Left lung (tissue), 10 donors: ENCODE results near the gene CCNL2. TPM values are rescaled to one million over a fixed set of nuclear protein-coding genes. Genes with fewer than 3 reads are reported as not detected.
A peak's percentile ranks its signal among the peaks of the same experiment; 100 is the strongest.

Experiments used
- ATAC-seq: fragments of 200-7000 bp; cut with Tn5 transposase; one replicate; pipeline ENCODE4 v1.9.1; 2020; ENCODE audit warnings: moderate library complexity
- DNase-seq, 4 donors: peaks; one replicate each; pipeline ENCODE4 v3.0.0-alpha.2; 2013 to 2020
- H3K27ac ChIP-seq, 2 donors: fragments of 200-600 bp; sonication (generic) in 1 of 2; one replicate each; pipeline versions ENCODE4 v1.5.0 to v1.8.0; 2020 to 2021
- H3K27me3 ChIP-seq, 2 donors: fragments of 200-600 bp; sonication (generic) in 1 of 2; one replicate each; pipeline versions ENCODE4 v1.5.0 to v1.8.0; 2020 to 2021
- H3K36me3 ChIP-seq, 2 donors: fragments of 200-600 bp; sonication (generic) in 1 of 2; one replicate each; pipeline versions ENCODE4 v1.5.0 to v1.8.0; 2020 to 2021
- H3K4me1 ChIP-seq, 2 donors: fragments of 200-600 bp; one replicate each; pipeline ENCODE4 v1.8.0; 2021
- H3K4me3 ChIP-seq, 2 donors: fragments of 200-600 bp; sonication (generic) in 1 of 2; one replicate each; pipeline versions ENCODE4 v1.5.0 to v1.8.0; 2020 to 2021; ENCODE audit warnings: mild to moderate bottlenecking in 1 of 2
- H3K9me3 ChIP-seq, 2 donors: fragments of 200-600 bp; sonication (generic) in 1 of 2; one replicate each; pipeline versions ENCODE4 v1.5.0 to v1.8.0; 2020 to 2021
- CTCF ChIP-seq, 2 donors: fragments of 200-600 bp; sonication (generic) in 1 of 2; IDR thresholded peaks; one replicate each; pipeline versions ENCODE4 v1.5.0 to v1.8.0; 2021; ENCODE audit warnings: antibody characterized with exemption in 2 of 2
- intact Hi-C, 2 donors: fragments of 100-400 bp; cut with DNase I; formaldehyde crosslinking; loops; one replicate each; pipeline versions ENCODE4 v1.11.2 to v1.14.2; 2022
- polyA plus RNA-seq, 6 donors: library from polyadenylated mRNA; unstranded; fragments of 120-200 nt; gene quantifications; one replicate each; pipeline ENCODE4 v1.2.1, GENCODE V29; 2013; ENCODE audit not compliant: insufficient read length in 6 of 6
- total RNA-seq, 2 donors: library from RNA; stranded (reverse); fragmentation: NEBNext Ultra II Directional; extraction: Animal tissue kit (Norgen Biotek cat#: 25700); gene quantifications; one replicate each; pipeline ENCODE4 v1.2.1, GENCODE V29; 2021
- donor health status: DM: no; HTN: yes; CAD: no.
- donor health status: DM: no; HTN: no; CAD: no.

Gene CCNL2
- total and polyA plus RNA-seq, 8 donors, result 142 to 405 (median 310) TPM

GRCh38 chr1:1346501-1346890 lies 52.6 kb downstream of the CCNL2 start:
- ATAC-seq (no peak), DNase-seq (peak in 1 of 4 donors; percentile 65)
- intact Hi-C loops, result no loop called here
- Histone ChIP-seq H3K9me3 (no peaks in the 10 kb centered on the region), H3K27ac (no peak overlapping the region), H3K4me1 (peaks cover 21 to 53% of the 10 kb centered on the region in 2 donors), H3K36me3 (peaks cover 0 to 7% of the 10 kb centered on the region in 2 donors), H3K27me3 (peaks cover 0 to 2% of the 10 kb centered on the region in 2 donors), H3K4me3 (peak overlapping the region in 1 of 2 donors; percentile 63)
- TF ChIP-seq CTCF (IDR thresholded peaks at IDR 0.05), result no peak

- intact Hi-C loops, result no loop called here
- H3K27ac ChIP-seq, result peak overlapping the region; percentile 44 to 58
- H3K9me3 ChIP-seq, result no peaks in the 10 kb centered on the region
- peaks cover 0 to 12% of the 10 kb centered on the region in 2 donors for H3K36me3 ChIP-seq
- TF ChIP-seq CTCF (IDR thresholded peaks at IDR 0.05), result no peak
- no peaks in the 10 kb centered on the region for H3K27me3 ChIP-seq
- DNase-seq (peak in 1 of 4 donors; percentile 76), ATAC-seq (peak; percentile 4)
- peak overlapping the region in 1 of 2 donors; percentile 9 for H3K4me3 ChIP-seq
- peaks cover 21 to 51% of the 10 kb centered on the region in 2 donors for H3K4me1 ChIP-seq
Measured at GRCh38 chr1:1345860-1346500, 53.2 kb downstream of the CCNL2 start.

- DNase-seq (peak in 1 of 4 donors; percentile 82), ATAC-seq (peak; percentile 44)
- TF ChIP-seq CTCF (IDR thresholded peaks at IDR 0.05), result no peak
- peak overlapping the region; percentile 44 to 58 for H3K27ac ChIP-seq
- no peaks in the 10 kb centered on the region for H3K9me3 ChIP-seq
- peaks cover 0 to 15% of the 10 kb centered on the region in 2 donors for H3K36me3 ChIP-seq
- intact Hi-C loops, result no loop called here
- peak overlapping the region in 1 of 2 donors; percentile 9 for H3K4me3 ChIP-seq
- H3K4me1 ChIP-seq, result peaks cover 21 to 51% of the 10 kb centered on the region in 2 donors
- H3K27me3 ChIP-seq, result no peaks in the 10 kb centered on the region
Measured at GRCh38 chr1:1345384-1345783, 53.8 kb downstream of the CCNL2 start.

GRCh38 chr1:1344655-1345361 lies 54.3 kb downstream of the CCNL2 start:
- Histone ChIP-seq H3K9me3 (no peaks in the 10 kb centered on the region), H3K27me3 (no peaks in the 10 kb centered on the region), H3K27ac (peak overlapping the region; percentile 44 to 58), H3K36me3 (peaks cover 0 to 20% of the 10 kb centered on the region in 2 donors), H3K4me1 (peaks cover 21 to 51% of the 10 kb centered on the region in 2 donors), H3K4me3 (peak overlapping the region in 1 of 2 donors; percentile 9)
- intact Hi-C loops, result no loop called here
- peak in 1 of 2 donors; percentile 20 for TF ChIP-seq CTCF (IDR thresholded peaks at IDR 0.05)
- DNase-seq, result peak in 2 of 4 donors; percentile 71 to 87
- ATAC-seq, result peak; percentile 61

GRCh38 chr1:1343811-1344421 lies 55.2 kb downstream of the CCNL2 start:
- no peak for TF ChIP-seq CTCF (IDR thresholded peaks at IDR 0.05)
- DNase-seq (peak in 1 of 4 donors; percentile 73), ATAC-seq (no peak)
- Histone ChIP-seq H3K4me1 (peaks cover 21 to 51% of the 10 kb centered on the region in 2 donors), H3K4me3 (no peak overlapping the region), H3K9me3 (no peaks in the 10 kb centered on the region), H3K27me3 (no peaks in the 10 kb centered on the region), H3K27ac (no peak overlapping the region), H3K36me3 (peaks cover 0 to 29% of the 10 kb centered on the region in 2 donors)
- intact Hi-C loops, result no loop called here
